Mesenchymal stem cell (in vitro differentiated cells and primary cell): ENCODE data around the gene RBMS1.

Experiments
- DNase-seq: peaks from one replicate; pipeline ENCODE4 v3.0.0-alpha.2; 2013
- H2AFZ ChIP-seq: one replicate; pipeline ENCODE4 v1.6.1; 2013; ENCODE audit warnings: low read depth, mild to moderate bottlenecking, control low read depth, inconsistent platforms, low read length, moderate library complexity
- H2AK5ac ChIP-seq: 2 replicates; pipeline ENCODE4 v1.6.1; 2013; ENCODE audit warnings: low read length, moderate library complexity, mild to moderate bottlenecking, inconsistent platforms; ENCODE audit not compliant: severe bottlenecking
- H2BK120ac ChIP-seq: one replicate; pipeline ENCODE4 v1.6.1; 2013; ENCODE audit warnings: low read depth, mild to moderate bottlenecking, inconsistent platforms, low read length, moderate library complexity
- H2BK12ac ChIP-seq, 2 experiments: one replicate each; pipeline ENCODE4 v1.6.1; 2013; ENCODE audit warnings: inconsistent platforms in 2 of 2, low read length in 2 of 2, mild to moderate bottlenecking in 2 of 2, moderate library complexity in 2 of 2, control low read depth in 1 of 2
- H2BK15ac ChIP-seq: one replicate; pipeline ENCODE4 v1.6.1; 2013; ENCODE audit warnings: mild to moderate bottlenecking, low read depth, inconsistent platforms; ENCODE audit not compliant: poor library complexity, severe bottlenecking
- H2BK5ac ChIP-seq: 2 replicates; pipeline ENCODE4 v1.6.1; 2013; ENCODE audit warnings: low read depth, mild to moderate bottlenecking, low read length, control low read depth, inconsistent platforms; ENCODE audit not compliant: poor library complexity, severe bottlenecking
- H3K14ac ChIP-seq, 2 experiments: one replicate each; pipeline ENCODE4 v1.6.1; 2013; ENCODE audit warnings: inconsistent platforms in 2 of 2, low read length in 2 of 2, control low read depth in 1 of 2, mild to moderate bottlenecking in 1 of 2, moderate library complexity in 1 of 2
- H3K18ac ChIP-seq, 2 experiments: one replicate each; pipeline ENCODE4 v1.6.1; 2013; ENCODE audit warnings: inconsistent platforms in 2 of 2, low read length in 2 of 2, control low read depth in 1 of 2, low read depth in 1 of 2, mild to moderate bottlenecking in 1 of 2
- H3K23ac ChIP-seq, 2 experiments: one replicate each; pipeline ENCODE4 v1.6.1; 2013; ENCODE audit warnings: inconsistent platforms in 2 of 2, low read length in 2 of 2, mild to moderate bottlenecking in 2 of 2, moderate library complexity in 2 of 2, control low read depth in 1 of 2
- H3K27ac ChIP-seq: 2 replicates; pipeline ENCODE4 v1.5.1; 2013; ENCODE audit warnings: mild to moderate bottlenecking, moderate library complexity, low read length, control low read depth, inconsistent platforms; ENCODE audit not compliant: poor library complexity, severe bottlenecking
- H3K27me3 ChIP-seq, 2 experiments: 2 replicates each; pipeline versions ENCODE4 v1.6.1 to v1.7.0; 2013; ENCODE audit warnings: low read length in 2 of 2, mild to moderate bottlenecking in 2 of 2, moderate library complexity in 2 of 2, control low read depth in 1 of 2, inconsistent platforms in 1 of 2; ENCODE audit not compliant: control insufficient read depth in 1 of 2, insufficient read depth in 1 of 2
- H3K36me3 ChIP-seq, 2 experiments: 2 replicates each; pipeline versions ENCODE4 v1.6.1 to v1.7.0; 2013; ENCODE audit warnings: low read length in 2 of 2, control low read depth in 1 of 2, inconsistent platforms in 1 of 2, low read depth in 1 of 2, mild to moderate bottlenecking in 1 of 2; ENCODE audit not compliant: insufficient read depth in 2 of 2, control insufficient read depth in 1 of 2
- H3K4ac ChIP-seq, 2 experiments: one replicate each; pipeline ENCODE4 v1.6.1; 2013; ENCODE audit warnings: inconsistent platforms in 2 of 2, low read length in 2 of 2, mild to moderate bottlenecking in 2 of 2, moderate library complexity in 2 of 2, control low read depth in 1 of 2, low read depth in 1 of 2
- H3K4me1 ChIP-seq: 2 replicates; pipeline ENCODE4 v1.6.1; 2013; ENCODE audit warnings: low read depth, low read length, control low read depth; ENCODE audit not compliant: control insufficient read depth, insufficient read depth
- H3K4me2 ChIP-seq: 2 replicates; pipeline ENCODE4 v1.6.1; 2013; ENCODE audit warnings: low read length, mild to moderate bottlenecking, inconsistent platforms; ENCODE audit not compliant: poor library complexity, severe bottlenecking
- H3K4me3 ChIP-seq, 2 experiments: 2 replicates each; pipeline versions ENCODE4 v1.5.1 to v1.7.0; 2013; ENCODE audit warnings: low read length in 2 of 2, mild to moderate bottlenecking in 2 of 2, control low read depth in 1 of 2, low read depth in 1 of 2; ENCODE audit not compliant: insufficient read depth in 1 of 2
- H3K79me1 ChIP-seq: replicated peaks from 2 replicates; pipeline ENCODE4 v1.6.1; 2013; ENCODE audit warnings: mild to moderate bottlenecking, control low read depth, low read length, inconsistent platforms; ENCODE audit not compliant: poor library complexity, severe bottlenecking
- H3K9ac ChIP-seq: 2 replicates; pipeline ENCODE4 v1.7.0; 2013; ENCODE audit warnings: mild to moderate bottlenecking, low read length, moderate library complexity
- H3K9me3 ChIP-seq: 2 replicates; pipeline ENCODE4 v1.7.0; 2013; ENCODE audit warnings: mild to moderate bottlenecking, low read length; ENCODE audit not compliant: control insufficient read depth
- H4K8ac ChIP-seq: one replicate; pipeline ENCODE4 v1.6.1; 2013; ENCODE audit warnings: inconsistent platforms, mild to moderate bottlenecking, low read length, moderate library complexity
- H4K91ac ChIP-seq: one replicate; pipeline ENCODE4 v1.6.1; 2013; ENCODE audit warnings: mild to moderate bottlenecking, low read length, inconsistent platforms
- WGBS: methylation state at CpG from one replicate; pipeline ENCODE4 v1.1.7; 2013; ENCODE audit warnings: mixed read lengths; 5-methylcytosine and 5-hydroxymethylcytosine counted together

Gene RBMS1

DNA sequence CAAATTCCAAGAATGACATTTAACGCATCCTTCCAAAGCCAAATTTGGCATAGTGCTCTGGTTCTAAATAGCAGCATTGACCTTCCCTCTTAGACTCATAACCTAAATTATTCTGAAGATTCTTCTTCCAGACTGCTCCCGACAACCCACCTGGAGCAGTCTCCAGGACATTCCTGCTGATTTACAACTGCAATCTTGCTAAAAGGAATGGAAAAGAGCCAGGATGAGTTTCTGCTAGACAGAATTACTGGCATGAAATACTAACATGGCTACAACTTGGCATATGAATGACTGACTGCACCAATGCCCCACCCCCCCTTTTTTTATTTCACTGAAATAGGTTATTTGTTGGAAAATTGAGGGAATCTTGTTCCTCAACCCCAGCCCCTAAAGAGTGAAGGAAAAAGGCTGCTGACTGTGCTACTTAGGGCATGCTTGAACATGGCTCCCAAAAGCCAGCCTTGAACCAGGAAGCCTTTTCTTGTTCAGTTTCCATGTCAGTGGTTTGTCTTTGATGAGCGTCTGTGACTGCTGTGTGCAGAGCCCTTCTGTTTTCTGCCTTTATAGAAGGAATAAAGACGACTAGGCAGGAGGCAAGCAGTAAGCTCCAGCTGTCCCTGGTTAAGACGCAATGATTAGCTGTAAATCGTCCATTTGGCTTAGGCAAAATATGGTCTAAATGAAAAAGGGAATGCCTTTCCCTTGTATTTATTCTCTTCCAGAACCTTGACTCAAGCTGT, 246.1 kb downstream of the RBMS1 start:
- Histone ChIP-seq H3K23ac (no peak overlapping the region), H3K9me3 (no peaks in the 10 kb centered on the region), H3K4me1 (peaks cover 9% of the 10 kb centered on the region), H2BK120ac (no peak overlapping the region), H3K4ac (no peak overlapping the region), H2AFZ (no peak overlapping the region), H2AK5ac (peak overlapping the region; percentile 11), H3K79me1 (peaks cover 10% of the 10 kb centered on the region), H3K18ac (no peak overlapping the region), H2BK5ac (peak overlapping the region; percentile 14), H3K14ac (no peak overlapping the region), H3K4me2 (no peak overlapping the region), H4K91ac (no peak overlapping the region), H2BK12ac (no peak overlapping the region), H3K9ac (no peak overlapping the region), H3K27me3 (no peaks in the 10 kb centered on the region), H3K36me3 (no peaks in the 10 kb centered on the region), H3K27ac (peak overlapping the region; percentile 93), H4K8ac (no peak overlapping the region), H2BK15ac (no peak overlapping the region), H3K4me3 (no peak overlapping the region)
- 91% methylated on average over 5 of the region's 6 CpGs for WGBS
- DNase-seq = no peak

DNA sequence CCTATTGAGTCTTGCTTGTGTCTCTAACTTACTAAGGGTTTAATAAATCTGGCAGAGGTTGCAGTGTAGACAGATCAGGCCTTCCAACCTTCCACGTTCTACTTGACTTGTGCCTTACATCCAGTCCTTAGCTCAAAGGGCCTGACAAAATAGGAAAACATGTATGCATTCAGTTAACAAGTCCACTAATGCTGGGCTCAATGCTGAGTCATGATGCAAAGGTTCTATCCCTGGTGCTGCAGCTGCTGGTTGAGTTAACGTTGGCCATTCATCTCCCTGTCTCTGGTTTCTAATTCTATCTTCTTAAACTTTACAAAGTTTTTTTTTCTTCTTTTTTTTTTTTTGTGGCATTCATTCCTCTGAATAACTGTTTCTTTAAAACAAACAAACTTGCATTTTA, 247.3 kb downstream of the RBMS1 start:
- no peak overlapping the region for H2BK120ac ChIP-seq
- H3K4me1 ChIP-seq = peaks cover 7% of the 10 kb centered on the region
- no peak overlapping the region for H4K91ac ChIP-seq
- H3K9me3 ChIP-seq = no peaks in the 10 kb centered on the region
- peak; percentile 40 for DNase-seq
- H3K14ac ChIP-seq = no peak overlapping the region
- no peak overlapping the region for H3K4ac ChIP-seq
- H3K9ac ChIP-seq = no peak overlapping the region
- peaks cover 8% of the 10 kb centered on the region for H3K79me1 ChIP-seq
- H2BK5ac ChIP-seq = no peak overlapping the region
- H2AFZ ChIP-seq = no peak overlapping the region
- H3K4me3 ChIP-seq = no peak overlapping the region
- no peak overlapping the region for H2AK5ac ChIP-seq
- peak overlapping the region; percentile 93 for H3K27ac ChIP-seq
- H2BK12ac ChIP-seq = no peak overlapping the region
- 71% methylated on average over 2 of the region's 2 CpGs for WGBS
- no peak overlapping the region for H3K23ac ChIP-seq
- no peak overlapping the region for H3K4me2 ChIP-seq
- no peak overlapping the region for H4K8ac ChIP-seq
- H3K18ac ChIP-seq = no peak overlapping the region
- H3K36me3 ChIP-seq = no peaks in the 10 kb centered on the region
- H3K27me3 ChIP-seq = no peaks in the 10 kb centered on the region
- H2BK15ac ChIP-seq = no peak overlapping the region

DNA sequence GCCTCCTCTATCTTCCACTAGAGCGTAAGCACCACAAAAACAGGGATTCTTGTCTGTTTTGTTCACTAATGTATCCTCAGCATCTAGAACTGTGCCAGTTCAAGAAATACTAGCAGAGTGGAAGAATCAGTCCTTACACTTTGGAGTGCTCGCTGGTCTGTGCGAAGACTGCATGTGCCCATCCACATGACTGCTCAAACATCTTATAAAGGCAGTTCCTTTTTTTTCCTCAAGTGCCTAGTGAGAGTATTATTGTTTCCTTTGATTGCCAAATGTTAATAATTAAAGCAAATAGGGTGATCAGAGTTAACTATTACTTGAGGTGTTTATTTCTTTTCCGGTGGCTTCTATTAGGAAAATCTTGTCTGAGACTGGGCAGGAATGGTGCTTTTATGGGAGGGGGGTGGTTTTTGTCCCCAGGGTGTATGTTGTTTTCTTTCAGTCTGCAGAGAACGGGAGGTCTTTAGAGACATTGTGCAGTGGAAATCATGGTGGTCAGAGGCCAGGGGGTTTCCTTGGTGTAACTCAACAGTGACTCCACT, 247.9 kb downstream of the RBMS1 start:
- Histone ChIP-seq H3K4me1 (peaks cover 7% of the 10 kb centered on the region), H2BK15ac (peak overlapping the region; percentile 30), H2BK120ac (no peak overlapping the region), H2AK5ac (no peak overlapping the region), H3K36me3 (no peaks in the 10 kb centered on the region), H3K14ac (no peak overlapping the region), H3K9ac (no peak overlapping the region), H3K27ac (peak overlapping the region; percentile 93), H3K9me3 (no peaks in the 10 kb centered on the region), H3K4me3 (no peak overlapping the region), H2BK5ac (peak overlapping the region; percentile 33), H3K23ac (no peak overlapping the region), H3K4ac (no peak overlapping the region), H2AFZ (no peak overlapping the region), H2BK12ac (peak overlapping the region in 1 of 2 experiments; percentile 39), H4K91ac (no peak overlapping the region), H3K79me1 (peaks cover 6% of the 10 kb centered on the region), H3K4me2 (no peak overlapping the region), H3K27me3 (no peaks in the 10 kb centered on the region), H3K18ac (no peak overlapping the region), H4K8ac (no peak overlapping the region)
- WGBS = 96% methylated on average over 5 of the region's 5 CpGs
- no peak for DNase-seq

GRCh38 chr2:160242893-160243564, 250.6 kb downstream of the RBMS1 start:
- H3K9ac ChIP-seq = no peak overlapping the region
- no peak overlapping the region for H2BK15ac ChIP-seq
- no peak overlapping the region for H2BK120ac ChIP-seq
- no peak overlapping the region for H2BK12ac ChIP-seq
- H3K36me3 ChIP-seq = no peaks in the 10 kb centered on the region
- H3K4me3 ChIP-seq = no peak overlapping the region
- H3K4me2 ChIP-seq = no peak overlapping the region
- H2AK5ac ChIP-seq = peak overlapping the region; percentile 84
- H3K27ac ChIP-seq = peak overlapping the region; percentile 93
- H3K14ac ChIP-seq = no peak overlapping the region
- no peak overlapping the region for H4K91ac ChIP-seq
- peak overlapping the region; percentile 22 for H2BK5ac ChIP-seq
- no peak for DNase-seq
- no peaks in the 10 kb centered on the region for H3K9me3 ChIP-seq
- peak overlapping the region in 1 of 2 experiments; percentile 35 for H3K18ac ChIP-seq
- H3K27me3 ChIP-seq = no peaks in the 10 kb centered on the region
- no peak overlapping the region for H2AFZ ChIP-seq
- no peak overlapping the region for H4K8ac ChIP-seq
- no peak overlapping the region for H3K4ac ChIP-seq
- H3K23ac ChIP-seq = no peak overlapping the region
- 78% methylated on average over 3 of the region's 3 CpGs for WGBS
- peaks cover 2% of the 10 kb centered on the region for H3K79me1 ChIP-seq
- peaks cover 7% of the 10 kb centered on the region for H3K4me1 ChIP-seq
